ENCODE results near the gene TERB2.
A peak's percentile ranks its signal among the peaks of the same experiment; 100 is the strongest.
"Not testable (repeated sequence)": the region's sequence is repeated elsewhere in the genome, so short reads cannot be mapped to it uniquely, and the experiment has no call there.

Gene TERB2

GRCh38 chr15:45003731-45004410, 47.4 kb downstream of the TERB2 start:
- peak; percentile 30 for DNase-seq

GRCh38 chr15:45004590-45005175, 48.2 kb downstream of the TERB2 start:
- DNase-seq, result not testable (repeated sequence)

GRCh38 chr15:45009046-45009445, 52.6 kb downstream of the TERB2 start:
- DNase-seq, result no peak

GRCh38 chr15:45015114-45015513, 58.6 kb downstream of the TERB2 start:
- not testable (repeated sequence) for DNase-seq

GRCh38 chr15:45020222-45020900, 63.9 kb downstream of the TERB2 start:
- DNase-seq, result not testable (repeated sequence)

- not testable (repeated sequence) for DNase-seq
Measured at GRCh38 chr15:45020901-45021259, 64.4 kb downstream of the TERB2 start.

- DNase-seq, result no peak
Measured at GRCh38 chr15:45021348-45021747, 64.9 kb downstream of the TERB2 start.

GRCh38 chr15:45022871-45023658, 66.6 kb downstream of the TERB2 start, which contains the start of gene SORD:
SORD (plus strand) TSS chr15:45023195; CDS start chr15:45023284, 89 bp downstream.
- DNase-seq, result peak; percentile 73

- no peak for DNase-seq
Measured at GRCh38 chr15:45023659-45024225, 67.3 kb downstream of the TERB2 start.

- not testable (repeated sequence) for DNase-seq
Measured at GRCh38 chr15:45024649-45025048, 68.2 kb downstream of the TERB2 start.

- DNase-seq, result not testable (repeated sequence)
Measured at GRCh38 chr15:45025627-45026026, 69.1 kb downstream of the TERB2 start.

GRCh38 chr15:45026651-45027190, 70.2 kb downstream of the TERB2 start:
- peak; percentile 32 for DNase-seq

- DNase-seq, result no peak
Measured at GRCh38 chr15:45027220-45027619, 70.7 kb downstream of the TERB2 start.

Measured in kidney glomerular epithelial cell (primary cell).